ENCODE measurements around the gene LUZP1. TPM values are rescaled to one million over a fixed set of nuclear protein-coding genes. Genes with fewer than 3 reads are reported as not detected.

The LUZP1 gene
- total and polyA plus RNA-seq, 2 experiments from 2014 or later = 45.7 to 152 TPM

DNA sequence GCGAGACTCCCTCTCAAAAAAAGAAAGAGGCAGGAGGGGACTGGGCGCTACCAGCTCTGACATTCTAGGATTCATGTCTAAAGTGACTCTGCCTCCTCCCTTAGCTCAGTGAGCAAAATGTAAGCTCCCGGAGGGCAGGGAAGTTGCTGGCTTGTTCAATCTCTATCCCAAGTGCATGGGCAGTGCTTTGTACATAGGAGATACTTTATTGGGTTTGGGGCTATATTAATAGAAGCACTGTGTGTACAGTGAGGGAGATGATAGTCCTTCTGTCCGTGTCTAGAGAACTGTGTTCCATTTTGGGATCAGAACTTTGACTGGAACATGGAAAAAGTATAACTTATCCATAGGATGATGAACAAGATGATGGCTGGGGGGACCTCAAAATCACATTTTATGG lies 16.7 kb upstream of the LUZP1 start:
- Mint-ChIP-seq H3K27ac (no peak overlapping the region), H3K36me3 (ENCODE audit: low read depth) (no peaks in the 10 kb centered on the region), H3K4me1 (no peaks in the 10 kb centered on the region; the same call in 2 of the 3 replicates), H3K27me3 (ENCODE audit: insufficient read depth, low read depth, poor library complexity) (peaks cover 5% of the 10 kb centered on the region), H3K9me3 (no peaks in the 10 kb centered on the region; the same call in 2 of the 3 replicates), H3K4me3 (no peak overlapping the region)
- no peaks in the 10 kb centered on the region for H4K20me1 ChIP-seq (replicated peaks; ENCODE audit: insufficient read depth)
- H2AFZ ChIP-seq = no peak overlapping the region
- no peaks in the 10 kb centered on the region for H3K4me1 ChIP-seq (ENCODE audit: insufficient read depth)
- ATAC-seq = no peak
- no peak overlapping the region for H3K27ac ChIP-seq (ENCODE audit: low read depth)
- TF ChIP-seq NANOG (IDR thresholded peaks at IDR 0.05; ENCODE audit: borderline replicate concordance) (no peak), ZNF331 (CRISPR knock-in tag; IDR thresholded peaks at IDR 0.05; ENCODE audit: low read depth) (no peak), STAT1 (IDR thresholded peaks at IDR 0.05; ENCODE audit: unreplicated experiment) (no peak), CREB1 (CRISPR knock-in tag; IDR thresholded peaks at IDR 0.05; ENCODE audit: low read depth) (no peak), ZNF114 (CRISPR knock-in tag; IDR thresholded peaks at IDR 0.05) (no peak), EZH2 (IDR thresholded peaks at IDR 0.05; ENCODE audit: low read depth, unreplicated experiment) (no peak), EZH2phosphoT487 (IDR thresholded peaks at IDR 0.05; ENCODE audit: unreplicated experiment) (no peak)
- TF ChIP-seq, protein P1, sequence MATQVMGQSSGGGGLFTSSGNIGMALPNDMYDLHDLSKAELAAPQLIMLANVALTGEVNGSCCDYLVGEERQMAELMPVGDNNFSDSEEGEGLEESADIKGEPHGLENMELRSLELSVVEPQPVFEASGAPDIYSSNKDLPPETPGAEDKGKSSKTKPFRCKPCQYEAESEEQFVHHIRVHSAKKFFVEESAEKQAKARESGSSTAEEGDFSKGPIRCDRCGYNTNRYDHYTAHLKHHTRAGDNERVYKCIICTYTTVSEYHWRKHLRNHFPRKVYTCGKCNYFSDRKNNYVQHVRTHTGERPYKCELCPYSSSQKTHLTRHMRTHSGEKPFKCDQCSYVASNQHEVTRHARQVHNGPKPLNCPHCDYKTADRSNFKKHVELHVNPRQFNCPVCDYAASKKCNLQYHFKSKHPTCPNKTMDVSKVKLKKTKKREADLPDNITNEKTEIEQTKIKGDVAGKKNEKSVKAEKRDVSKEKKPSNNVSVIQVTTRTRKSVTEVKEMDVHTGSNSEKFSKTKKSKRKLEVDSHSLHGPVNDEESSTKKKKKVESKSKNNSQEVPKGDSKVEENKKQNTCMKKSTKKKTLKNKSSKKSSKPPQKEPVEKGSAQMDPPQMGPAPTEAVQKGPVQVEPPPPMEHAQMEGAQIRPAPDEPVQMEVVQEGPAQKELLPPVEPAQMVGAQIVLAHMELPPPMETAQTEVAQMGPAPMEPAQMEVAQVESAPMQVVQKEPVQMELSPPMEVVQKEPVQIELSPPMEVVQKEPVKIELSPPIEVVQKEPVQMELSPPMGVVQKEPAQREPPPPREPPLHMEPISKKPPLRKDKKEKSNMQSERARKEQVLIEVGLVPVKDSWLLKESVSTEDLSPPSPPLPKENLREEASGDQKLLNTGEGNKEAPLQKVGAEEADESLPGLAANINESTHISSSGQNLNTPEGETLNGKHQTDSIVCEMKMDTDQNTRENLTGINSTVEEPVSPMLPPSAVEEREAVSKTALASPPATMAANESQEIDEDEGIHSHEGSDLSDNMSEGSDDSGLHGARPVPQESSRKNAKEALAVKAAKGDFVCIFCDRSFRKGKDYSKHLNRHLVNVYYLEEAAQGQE (IDR thresholded peaks at IDR 0.05; ENCODE audit: unreplicated experiment) = no peak
- TF ChIP-seq, protein P2, sequence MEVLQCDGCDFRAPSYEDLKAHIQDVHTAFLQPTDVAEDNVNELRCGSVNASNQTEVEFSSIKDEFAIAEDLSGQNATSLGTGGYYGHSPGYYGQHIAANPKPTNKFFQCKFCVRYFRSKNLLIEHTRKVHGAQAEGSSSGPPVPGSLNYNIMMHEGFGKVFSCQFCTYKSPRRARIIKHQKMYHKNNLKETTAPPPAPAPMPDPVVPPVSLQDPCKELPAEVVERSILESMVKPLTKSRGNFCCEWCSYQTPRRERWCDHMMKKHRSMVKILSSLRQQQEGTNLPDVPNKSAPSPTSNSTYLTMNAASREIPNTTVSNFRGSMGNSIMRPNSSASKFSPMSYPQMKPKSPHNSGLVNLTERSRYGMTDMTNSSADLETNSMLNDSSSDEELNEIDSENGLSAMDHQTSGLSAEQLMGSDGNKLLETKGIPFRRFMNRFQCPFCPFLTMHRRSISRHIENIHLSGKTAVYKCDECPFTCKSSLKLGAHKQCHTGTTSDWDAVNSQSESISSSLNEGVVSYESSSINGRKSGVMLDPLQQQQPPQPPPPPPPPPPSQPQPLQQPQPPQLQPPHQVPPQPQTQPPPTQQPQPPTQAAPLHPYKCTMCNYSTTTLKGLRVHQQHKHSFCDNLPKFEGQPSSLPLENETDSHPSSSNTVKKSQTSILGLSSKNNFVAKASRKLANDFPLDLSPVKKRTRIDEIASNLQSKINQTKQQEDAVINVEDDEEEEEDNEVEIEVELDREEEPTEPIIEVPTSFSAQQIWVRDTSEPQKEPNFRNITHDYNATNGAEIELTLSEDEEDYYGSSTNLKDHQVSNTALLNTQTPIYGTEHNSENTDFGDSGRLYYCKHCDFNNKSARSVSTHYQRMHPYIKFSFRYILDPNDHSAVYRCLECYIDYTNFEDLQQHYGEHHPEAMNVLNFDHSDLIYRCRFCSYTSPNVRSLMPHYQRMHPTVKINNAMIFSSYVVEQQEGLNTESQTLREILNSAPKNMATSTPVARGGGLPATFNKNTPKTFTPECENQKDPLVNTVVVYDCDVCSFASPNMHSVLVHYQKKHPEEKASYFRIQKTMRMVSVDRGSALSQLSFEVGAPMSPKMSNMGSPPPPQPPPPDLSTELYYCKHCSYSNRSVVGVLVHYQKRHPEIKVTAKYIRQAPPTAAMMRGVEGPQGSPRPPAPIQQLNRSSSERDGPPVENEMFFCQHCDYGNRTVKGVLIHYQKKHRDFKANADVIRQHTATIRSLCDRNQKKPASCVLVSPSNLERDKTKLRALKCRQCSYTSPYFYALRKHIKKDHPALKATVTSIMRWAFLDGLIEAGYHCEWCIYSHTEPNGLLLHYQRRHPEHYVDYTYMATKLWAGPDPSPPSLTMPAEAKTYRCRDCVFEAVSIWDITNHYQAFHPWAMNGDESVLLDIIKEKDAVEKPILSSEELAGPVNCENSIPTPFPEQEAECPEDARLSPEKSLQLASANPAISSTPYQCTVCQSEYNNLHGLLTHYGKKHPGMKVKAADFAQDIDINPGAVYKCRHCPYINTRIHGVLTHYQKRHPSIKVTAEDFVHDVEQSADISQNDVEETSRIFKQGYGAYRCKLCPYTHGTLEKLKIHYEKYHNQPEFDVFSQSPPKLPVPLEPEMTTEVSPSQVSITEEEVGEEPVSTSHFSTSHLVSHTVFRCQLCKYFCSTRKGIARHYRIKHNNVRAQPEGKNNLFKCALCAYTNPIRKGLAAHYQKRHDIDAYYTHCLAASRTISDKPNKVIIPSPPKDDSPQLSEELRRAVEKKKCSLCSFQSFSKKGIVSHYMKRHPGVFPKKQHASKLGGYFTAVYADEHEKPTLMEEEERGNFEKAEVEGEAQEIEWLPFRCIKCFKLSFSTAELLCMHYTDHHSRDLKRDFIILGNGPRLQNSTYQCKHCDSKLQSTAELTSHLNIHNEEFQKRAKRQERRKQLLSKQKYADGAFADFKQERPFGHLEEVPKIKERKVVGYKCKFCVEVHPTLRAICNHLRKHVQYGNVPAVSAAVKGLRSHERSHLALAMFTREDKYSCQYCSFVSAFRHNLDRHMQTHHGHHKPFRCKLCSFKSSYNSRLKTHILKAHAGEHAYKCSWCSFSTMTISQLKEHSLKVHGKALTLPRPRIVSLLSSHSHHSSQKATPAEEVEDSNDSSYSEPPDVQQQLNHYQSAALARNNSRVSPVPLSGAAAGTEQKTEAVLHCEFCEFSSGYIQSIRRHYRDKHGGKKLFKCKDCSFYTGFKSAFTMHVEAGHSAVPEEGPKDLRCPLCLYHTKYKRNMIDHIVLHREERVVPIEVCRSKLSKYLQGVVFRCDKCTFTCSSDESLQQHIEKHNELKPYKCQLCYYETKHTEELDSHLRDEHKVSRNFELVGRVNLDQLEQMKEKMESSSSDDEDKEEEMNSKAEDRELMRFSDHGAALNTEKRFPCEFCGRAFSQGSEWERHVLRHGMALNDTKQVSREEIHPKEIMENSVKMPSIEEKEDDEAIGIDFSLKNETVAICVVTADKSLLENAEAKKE (CRISPR knock-in tag; IDR thresholded peaks at IDR 0.05) = no peak
- TF ChIP-seq, protein P3, sequence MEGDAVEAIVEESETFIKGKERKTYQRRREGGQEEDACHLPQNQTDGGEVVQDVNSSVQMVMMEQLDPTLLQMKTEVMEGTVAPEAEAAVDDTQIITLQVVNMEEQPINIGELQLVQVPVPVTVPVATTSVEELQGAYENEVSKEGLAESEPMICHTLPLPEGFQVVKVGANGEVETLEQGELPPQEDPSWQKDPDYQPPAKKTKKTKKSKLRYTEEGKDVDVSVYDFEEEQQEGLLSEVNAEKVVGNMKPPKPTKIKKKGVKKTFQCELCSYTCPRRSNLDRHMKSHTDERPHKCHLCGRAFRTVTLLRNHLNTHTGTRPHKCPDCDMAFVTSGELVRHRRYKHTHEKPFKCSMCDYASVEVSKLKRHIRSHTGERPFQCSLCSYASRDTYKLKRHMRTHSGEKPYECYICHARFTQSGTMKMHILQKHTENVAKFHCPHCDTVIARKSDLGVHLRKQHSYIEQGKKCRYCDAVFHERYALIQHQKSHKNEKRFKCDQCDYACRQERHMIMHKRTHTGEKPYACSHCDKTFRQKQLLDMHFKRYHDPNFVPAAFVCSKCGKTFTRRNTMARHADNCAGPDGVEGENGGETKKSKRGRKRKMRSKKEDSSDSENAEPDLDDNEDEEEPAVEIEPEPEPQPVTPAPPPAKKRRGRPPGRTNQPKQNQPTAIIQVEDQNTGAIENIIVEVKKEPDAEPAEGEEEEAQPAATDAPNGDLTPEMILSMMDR (conservative IDR thresholded peaks at IDR 0.05; ENCODE audit: low read depth in 2 of 2) = no peak
- no peaks in the 10 kb centered on the region for H3K27me3 ChIP-seq (ENCODE audit: insufficient read depth)
- H3K36me3 ChIP-seq (ENCODE audit: insufficient read depth) = no peaks in the 10 kb centered on the region
- DNase-seq (ENCODE audit: low spot score) = no peak
- no peak overlapping the region for H3K4me3 ChIP-seq
- no peaks in the 10 kb centered on the region for H3F3A ChIP-seq (replicated peaks; ENCODE audit: low read depth)
- H3K9me2 ChIP-seq (ENCODE audit: insufficient read depth) = no peaks in the 10 kb centered on the region
- no peaks in the 10 kb centered on the region for H3K79me2 ChIP-seq (replicated peaks; ENCODE audit: insufficient read depth)
- no peak overlapping the region for H3K4me2 ChIP-seq

Measured in GM23338 (cell line).